K562 (cell line): Measurements from ENCODE around the gene YAP1. TPM values are rescaled to one million over a fixed set of nuclear protein-coding genes. Genes with fewer than 3 reads are reported as not detected.
A peak's percentile ranks its signal among the peaks of the same experiment; 100 is the strongest.

Experiments used
- ATAC-seq: fragments of 200-7000 bp; cut with Tn5 transposase; 3 replicates; pipeline ENCODE4 v1.9.1; 2020; ENCODE audit warnings: moderate library complexity
- BruUV-seq: library from RNA; stranded (reverse); fragments of 400-500 nt; replicated peaks from 2 replicates; lab custom pipeline; 2021; lab: Mats Ljungman, UMichigan
- CTCF ChIA-PET: fragments of 300-600 bp; formaldehyde crosslinking; extraction: SDS; loops from one replicate; lab custom pipeline; 2021; ENCODE audit warnings: low intra/inter-chr PET ratio; lab: Yijun Ruan, JAX
- POLR2A ChIA-PET: fragments of 300-600, 350-650 bp; sonication (Branson Sonifier 250); formaldehyde crosslinking; extraction: SDS; loops from one replicate; lab custom pipeline; 2021; ENCODE audit warnings: antibody characterized with exemption, inconsistent platforms; lab: Yijun Ruan, JAX
- DNase-seq, 4 experiments: peaks; one replicate each; pipeline versions ENCODE4 v3.0.0 to v3.0.0-alpha.2; 2011 to 2018; ENCODE audit warnings: low spot score in 3 of 4, mixed read lengths in 3 of 4; ENCODE audit errors: extremely low read depth in 1 of 4
- FAIRE-seq: peaks from 2 replicates; lab custom pipeline; 2011; peaks lifted over from hg19 to GRCh38; lab: Jason Lieb, UNC
- H2AFZ ChIP-seq: 2 replicates; pipeline ENCODE4 v1.6.0; 2011; ENCODE audit warnings: low read depth, low read length, control low read depth, inconsistent platforms
- H3K27ac ChIP-seq: fragments of 200-600 bp; 3 replicates; pipeline ENCODE4 v1.8.0; 2011; ENCODE audit warnings: low read depth, mild to moderate bottlenecking, control low read depth, inconsistent platforms, low read length, moderate library complexity, mixed read lengths; ENCODE audit errors: extremely low read depth
- H3K27me3 ChIP-seq, 2 experiments: fragments of 300-600 bp in 1 of 2; 2 replicates in 1 of 2; 3 replicates in 1 of 2; pipeline versions ENCODE4 v1.6.0 to v1.8.0; 2011; ENCODE audit warnings: inconsistent platforms in 2 of 2, low read length in 2 of 2, mild to moderate bottlenecking in 1 of 2, mixed read lengths in 1 of 2, moderate library complexity in 1 of 2; ENCODE audit not compliant: control insufficient read depth in 2 of 2, insufficient read depth in 2 of 2
- H3K36me3 ChIP-seq: fragments of 300-600 bp; 3 replicates; pipeline ENCODE4 v1.8.0; 2011; ENCODE audit warnings: mild to moderate bottlenecking, low read length, inconsistent platforms; ENCODE audit not compliant: control insufficient read depth, insufficient read depth
- H3K4me1 ChIP-seq, 2 experiments: fragments of 200-600 bp in 1 of 2; replicated peaks in 1 of 2; 2 replicates in 1 of 2; 3 replicates in 1 of 2; pipeline versions ENCODE4 v1.5.1 to v1.8.0; 2011; ENCODE audit warnings: inconsistent platforms in 2 of 2, low read length in 2 of 2, mild to moderate bottlenecking in 1 of 2, mixed read lengths in 1 of 2, moderate library complexity in 1 of 2; ENCODE audit not compliant: control insufficient read depth in 2 of 2, insufficient read depth in 2 of 2
- H3K4me2 ChIP-seq: 2 replicates; pipeline ENCODE4 v1.6.1; 2011; ENCODE audit warnings: low read length, control low read depth, inconsistent platforms, mixed read lengths; ENCODE audit not compliant: insufficient read depth
- H3K4me3 ChIP-seq: fragments of 200-600 bp; sonication (generic), shearing (Covaris generic); 2 replicates; pipeline ENCODE4 v1.5.1; 2016; ENCODE audit warnings: control low read depth, inconsistent platforms
- H3K79me2 ChIP-seq: fragments of 200-600 bp; 3 replicates; pipeline ENCODE4 v1.8.0; 2011; ENCODE audit warnings: low read length, inconsistent platforms; ENCODE audit not compliant: control insufficient read depth, insufficient read depth
- H3K9ac ChIP-seq, 2 experiments: 2 replicates each; pipeline versions ENCODE4 v1.6.0 to v1.6.1; 2011; ENCODE audit warnings: low read depth in 2 of 2, low read length in 2 of 2, control low read depth in 1 of 2, inconsistent platforms in 1 of 2, mild to moderate bottlenecking in 1 of 2, mixed read lengths in 1 of 2; ENCODE audit not compliant: insufficient read depth in 1 of 2
- H3K9me1 ChIP-seq: one replicate; pipeline ENCODE4 v1.6.0; 2011; ENCODE audit warnings: inconsistent platforms, mild to moderate bottlenecking, low read length, moderate library complexity; ENCODE audit not compliant: control insufficient read depth, insufficient read depth
- H3K9me3 ChIP-seq: replicated peaks from 2 replicates; pipeline ENCODE4 v1.5.1; 2011; ENCODE audit warnings: low read depth, low read length, inconsistent platforms; ENCODE audit not compliant: control insufficient read depth, insufficient read depth
- H4K20me1 ChIP-seq: replicated peaks from 2 replicates; pipeline ENCODE4 v1.6.1; 2011; ENCODE audit warnings: low read length, inconsistent platforms, mixed read lengths; ENCODE audit not compliant: control insufficient read depth, insufficient read depth
- BHLHE40 ChIP-seq: IDR thresholded peaks from 2 replicates; pipeline ENCODE4 v1.6.1; 2011; ENCODE audit warnings: low read length, improper control_type of control experiment
- C11orf30 ChIP-seq: fragments of 450-650 bp; IDR thresholded peaks from 2 replicates; pipeline ENCODE4 v1.6.1; 2016; ENCODE audit warnings: low read depth, mild to moderate bottlenecking
- ETV1 ChIP-seq: fragments of 450-650 bp; conservative IDR thresholded peaks from 2 replicates; pipeline ENCODE4 v1.6.1; 2016; ENCODE audit warnings: missing genetic modification characterization, control low read depth, low read depth, missing compliant biosample characterization
- HDAC1 ChIP-seq, 2 experiments: fragments of 450-650 bp; IDR thresholded peaks; 2 replicates each; pipeline ENCODE4 v1.6.1; 2016 to 2017; ENCODE audit warnings: inconsistent platforms in 1 of 2, mild to moderate bottlenecking in 1 of 2, moderate library complexity in 1 of 2
- HDGF ChIP-seq: fragments of 450-650 bp; IDR thresholded peaks from 2 replicates; pipeline ENCODE4 v1.6.1; 2016
- IFI16 ChIP-seq: fragments of 250-450 bp; sonication (Bioruptor Pico); IDR thresholded peaks from 2 replicates; pipeline ENCODE4 v2.1.2; 2022; ENCODE audit warnings: mild to moderate bottlenecking, inconsistent platforms
- MAFG ChIP-seq: fragments of 450-650 bp; conservative IDR thresholded peaks from 2 replicates; pipeline ENCODE4 v1.6.1; 2016; ENCODE audit warnings: missing genetic modification characterization, missing compliant biosample characterization
- NFE2 ChIP-seq: IDR thresholded peaks from 2 replicates; pipeline ENCODE4 v1.6.1; 2014; ENCODE audit warnings: antibody characterized with exemption, low read depth
- PML ChIP-seq: IDR thresholded peaks from 2 replicates; pipeline ENCODE4 v1.6.1; 2012; ENCODE audit warnings: low read length, inconsistent platforms
- POLR2AphosphoS2 ChIP-seq: IDR thresholded peaks from 2 replicates; pipeline ENCODE4 v1.6.1; 2012; ENCODE audit warnings: low read length, improper control_type of control experiment
- RBM34 ChIP-seq: fragments of 200-400 bp; formaldehyde crosslinking; IDR thresholded peaks from 2 replicates; pipeline ENCODE4 v1.6.1; 2018; ENCODE audit warnings: low read length, borderline replicate concordance; ENCODE audit not compliant: insufficient read depth
- SNRNP70 ChIP-seq: fragments of 200-400 bp; formaldehyde crosslinking; optimal IDR thresholded peaks from 2 replicates; pipeline ENCODE3; 2017; ENCODE audit warnings: low read depth, low read length
- SREBF1 ChIP-seq: fragments of 150-350 bp; IDR thresholded peaks from 2 replicates; pipeline ENCODE4 v1.6.1; 2014; ENCODE audit warnings: antibody characterized with exemption, low read depth, low read length, borderline replicate concordance
- TFAM ChIP-seq: fragments of 250-450 bp; sonication (Bioruptor Pico); conservative IDR thresholded peaks from 2 replicates; pipeline ENCODE4 v1.5.0; 2021; ENCODE audit warnings: mild to moderate bottlenecking, moderate library complexity
- TFE3 ChIP-seq: fragments of 450-650 bp; formaldehyde crosslinking; IDR thresholded peaks from 2 replicates; pipeline ENCODE4 v1.4.0; 2020; ENCODE audit warnings: mild to moderate bottlenecking, mixed read lengths
- TOE1 ChIP-seq, 2 experiments: fragments of 450-650 bp in 1 of 2; sonication (generic) in 1 of 2; formaldehyde crosslinking in 1 of 2; IDR thresholded peaks; 2 replicates each; pipeline versions ENCODE4 v1.7.1 to v1.8.0; 2016 to 2022; ENCODE audit warnings: borderline replicate concordance in 2 of 2, mild to moderate bottlenecking in 2 of 2, antibody characterized with exemption in 1 of 2, inconsistent platforms in 1 of 2, low read depth in 1 of 2, missing genetic modification reagents in 1 of 2, moderate library complexity in 1 of 2
- USF1 ChIP-seq: sonication (generic); formaldehyde crosslinking; IDR thresholded peaks from 2 replicates; pipeline ENCODE4 v1.9.0; 2022; ENCODE audit warnings: mild to moderate bottlenecking, missing genetic modification reagents
- USF2 ChIP-seq: sonication (generic); formaldehyde crosslinking; IDR thresholded peaks from 2 replicates; pipeline ENCODE4 v1.5.0; 2020; ENCODE audit warnings: missing genetic modification reagents
- ZNF316 ChIP-seq: fragments of 450-650 bp; IDR thresholded peaks from 2 replicates; pipeline ENCODE4 v1.6.1; 2016
- ZNF699 ChIP-seq: fragments of 250-450 bp; sonication (Bioruptor Pico); IDR thresholded peaks from 2 replicates; pipeline ENCODE4 v1.8.0; 2021; ENCODE audit warnings: mild to moderate bottlenecking, moderate library complexity; ENCODE audit not compliant: insufficient replicate concordance
- WGBS: fragments of 100-300 bp; shearing (Covaris generic); methylation state at CpG from one replicate; pipeline ENCODE4 v1.1.6; 2016; ENCODE audit warnings: low coverage, mixed read lengths; ENCODE audit not compliant: insufficient coverage; ENCODE audit errors: missing lambda C conversion rate; 5-methylcytosine and 5-hydroxymethylcytosine counted together
- in situ Hi-C: fragments of 300-500 bp; cut with MboI; formaldehyde crosslinking; loops from 4 replicates; pipeline ENCODE4 v1.15.0; 2018; ENCODE audit warnings: inconsistent platforms, mixed read lengths
- intact Hi-C: fragments of 100-400 bp; cut with micrococcal nuclease; formaldehyde crosslinking; loops from 2 replicates; pipeline ENCODE4 v1.14.2; 2022
- polyA plus RNA-seq, 8 experiments: library from polyadenylated mRNA; depleted of rRNA in 4 of 8; stranded (reverse) in 5 of 8; unstranded in 3 of 8; fragments of >200 nt; fragmentation: Nextera tagmentation in 2 of 8; fragmentation: Illumina TruSeq in 1 of 8; extraction: Ambion mirVana in 2 of 8; extraction: Trizol in 1 of 8; gene quantifications; 2 replicates each; pipeline versions ENCODE4 v1.2.1 to v1.2.3, GENCODE V29; 2011 to 2014; ENCODE audit warnings: inconsistent platforms in 1 of 8, missing spikeins in 1 of 8
- total RNA-seq, 7 experiments: library from RNA; depleted of rRNA in 6 of 7; stranded (reverse); fragments of >200 nt in 6 of 7; fragmentation: Illumina TruSeq in 2 of 7; extraction: Trizol in 2 of 7; gene quantifications; 2 replicates each; pipeline versions ENCODE4 v1.2.1 to v1.2.3, GENCODE V29; 2011 to 2021; ENCODE audit warnings: low replicate concordance in 1 of 7

YAP1 gene
- total and polyA plus RNA-seq, 9 of the 15 experiments (the other 6 are each of a cell fraction or from before 2014, with no cell fraction given): 0.18 TPM; not detected in 8

GRCh38 chr11:102240502-102240901 lies 130.3 kb downstream of the YAP1 start (continued):
- TF ChIP-seq IFI16 (CRISPR knock-in tag) (no peak), POLR2AphosphoS2 (no peak), ZNF699 (CRISPR knock-in tag) (no peak), HDGF (no peak), PML (no peak), HDAC1 (IDR thresholded peaks at IDR 0.05) (no peak)

GRCh38 chr11:102241026-102241425 lies 130.8 kb downstream of the YAP1 start:
- Histone ChIP-seq H3K79me2 (no peaks in the 10 kb centered on the region), H3K9ac (no peak overlapping the region), H3K9me1 (no peaks in the 10 kb centered on the region), H3K4me1 (no peaks in the 10 kb centered on the region), H3K9me3 (no peaks in the 10 kb centered on the region), H4K20me1 (no peaks in the 10 kb centered on the region), H3K4me3 (no peak overlapping the region), H2AFZ (no peak overlapping the region), H3K27me3 (peaks cover 4 to 15% of the 10 kb centered on the region in 2 experiments; a peak in 2 of 5 replicates), H3K4me2 (no peak overlapping the region), H3K36me3 (no peaks in the 10 kb centered on the region), H3K27ac (no peak overlapping the region)
- in situ Hi-C loops (no loop called here), intact Hi-C loops (no loop called here)
- 0% methylated on average over 1 of the region's 1 CpG for WGBS
- ChIA-PET CTCF (no interaction called here), POLR2A (no interaction called here)
- ATAC-seq: no peak
- BruUV-seq: no TSS peak
- TF ChIP-seq USF2 (CRISPR knock-in tag) (0 out of 2 replicates have a peak, but pooled peaks have one; percentile 20), C11orf30 (0 out of 2 replicates have a peak, but pooled peaks have one; percentile 17), ZNF316 (0 out of 2 replicates have a peak, but pooled peaks have one; percentile 12), SREBF1 (no peak), TOE1 (IDR thresholded peaks at IDR 0.05; ENCODE audit: borderline replicate concordance) (0 out of 2 replicates have a peak, but pooled peaks have one; percentile 36), TOE1 (CRISPR knock-in tag; IDR thresholded peaks at IDR 0.05; ENCODE audit: borderline replicate concordance, low read depth) (no peak), USF1 (0 out of 2 replicates have a peak, but pooled peaks have one; percentile 8), SNRNP70 (no peak), RBM34 (no peak), NFE2 (peak; percentile 62), TFAM (CRISPR knock-in tag) (no peak), MAFG (tag) (peak; percentile 80), TFE3 (peak; percentile 70), BHLHE40 (peak; percentile 36; the same call in 1 of the 2 replicates), ETV1 (tag) (0 out of 2 replicates have a peak, but pooled peaks have one; percentile 23)
- FAIRE-seq: no peak
- DNase-seq: no peak
